ENCODE results near the gene FASLG. TPM values are rescaled to one million over a fixed set of nuclear protein-coding genes. Genes with fewer than 3 reads are reported as not detected.

FASLG gene
- total RNA-seq, 1 experiment from 2014 or later = not detected

DNA sequence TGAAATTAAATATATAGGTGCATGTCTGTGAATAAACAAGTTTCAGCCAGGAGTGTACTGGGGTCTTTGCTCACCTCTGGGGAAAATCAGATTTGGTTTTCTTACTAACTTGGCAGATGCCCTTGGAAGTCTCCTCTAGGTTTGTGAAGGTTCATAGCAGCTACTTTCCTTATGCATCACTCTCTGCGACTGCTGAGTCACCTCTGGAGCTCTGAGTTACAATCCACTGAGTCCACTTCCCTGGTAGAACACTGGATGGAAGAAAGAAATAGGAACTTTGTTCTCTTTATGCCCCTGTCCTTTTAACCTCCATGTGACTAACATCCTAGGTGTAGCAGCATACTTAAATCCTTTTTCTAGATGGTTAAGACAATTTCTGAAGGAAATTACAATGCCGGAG lies 4.4 kb upstream of the FASLG start:
- H3K27me3 ChIP-seq (replicated peaks) = no peaks in the 10 kb centered on the region
- peaks cover 10% of the 10 kb centered on the region for H3K4me1 ChIP-seq (replicated peaks)
- DNase-seq (ENCODE audit: low read depth in 1 of 2, low spot score in 2 of 2) = no peak
- H3K36me3 ChIP-seq = no peaks in the 10 kb centered on the region
- H3K4me3 ChIP-seq = no peak overlapping the region
- H3K9me3 ChIP-seq (replicated peaks) = no peaks in the 10 kb centered on the region
- H3K27ac ChIP-seq = no peak overlapping the region

DNA sequence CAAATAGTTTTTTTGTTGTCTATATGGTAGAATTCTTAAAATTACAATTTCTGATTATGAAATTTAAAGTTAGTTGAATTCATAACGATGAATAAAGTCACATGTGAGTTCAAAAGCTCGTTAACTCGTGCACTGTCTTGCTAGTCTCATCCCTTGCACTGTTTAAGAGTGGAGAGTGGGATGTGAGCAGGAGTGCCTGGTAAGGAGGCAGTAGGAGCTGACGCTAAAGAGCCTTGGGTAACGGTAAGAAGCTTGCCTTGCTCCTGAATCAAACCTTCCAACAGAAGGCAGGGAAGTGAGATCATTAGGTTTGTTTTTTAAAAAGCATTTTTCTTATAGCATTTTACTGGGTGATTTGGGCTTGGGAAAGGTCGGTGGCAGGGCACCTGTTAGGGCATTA lies 2.3 kb upstream of the FASLG start:
- Histone ChIP-seq H3K27me3 (replicated peaks) (no peaks in the 10 kb centered on the region), H3K36me3 (no peaks in the 10 kb centered on the region), H3K9me3 (replicated peaks) (no peaks in the 10 kb centered on the region), H3K27ac (no peak overlapping the region), H3K4me1 (replicated peaks) (peaks cover 10% of the 10 kb centered on the region), H3K4me3 (no peak overlapping the region)
- DNase-seq (ENCODE audit: low read depth in 1 of 2, low spot score in 2 of 2) = no peak

- H3K4me3 ChIP-seq = no peak overlapping the region
- peaks cover 11% of the 10 kb centered on the region for H3K4me1 ChIP-seq (replicated peaks)
- no peak for DNase-seq (ENCODE audit: low read depth in 1 of 2, low spot score in 2 of 2)
- H3K27me3 ChIP-seq (replicated peaks) = no peaks in the 10 kb centered on the region
- no peaks in the 10 kb centered on the region for H3K9me3 ChIP-seq (replicated peaks)
- no peaks in the 10 kb centered on the region for H3K36me3 ChIP-seq
- H3K27ac ChIP-seq = no peak overlapping the region
These were observed 1.3 kb upstream of the FASLG start for GRCh38 chr1:172657586-172657985.

DNA sequence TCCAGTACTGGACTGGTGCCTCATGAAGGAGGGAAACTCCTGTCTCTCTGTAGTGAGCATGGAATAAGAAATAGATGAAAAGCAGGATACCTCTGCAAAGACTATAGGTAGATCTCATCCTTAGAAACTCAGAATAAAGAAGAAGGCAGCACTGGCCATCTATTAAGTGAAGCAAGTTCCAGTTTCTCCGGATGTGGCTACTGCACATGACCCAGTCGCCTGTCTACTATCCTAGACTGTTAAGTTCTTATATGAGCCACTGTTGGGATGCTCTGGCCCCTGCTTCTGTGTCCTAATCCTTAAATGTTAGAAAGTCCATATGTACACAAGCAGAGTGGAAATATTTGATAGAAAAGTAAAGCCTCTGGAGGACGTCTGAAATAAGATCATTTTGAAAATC lies 2.2 kb downstream of the FASLG start:
- Histone ChIP-seq H3K27ac (no peak overlapping the region), H3K4me1 (replicated peaks) (peaks cover 6% of the 10 kb centered on the region; the same call in 1 of the 2 replicates), H3K36me3 (no peaks in the 10 kb centered on the region), H3K9me3 (replicated peaks) (no peaks in the 10 kb centered on the region; the same call in 1 of the 2 replicates), H3K27me3 (replicated peaks) (no peaks in the 10 kb centered on the region), H3K4me3 (no peak overlapping the region)
- no peak for DNase-seq (ENCODE audit: low read depth in 1 of 2, low spot score in 2 of 2)

DNA sequence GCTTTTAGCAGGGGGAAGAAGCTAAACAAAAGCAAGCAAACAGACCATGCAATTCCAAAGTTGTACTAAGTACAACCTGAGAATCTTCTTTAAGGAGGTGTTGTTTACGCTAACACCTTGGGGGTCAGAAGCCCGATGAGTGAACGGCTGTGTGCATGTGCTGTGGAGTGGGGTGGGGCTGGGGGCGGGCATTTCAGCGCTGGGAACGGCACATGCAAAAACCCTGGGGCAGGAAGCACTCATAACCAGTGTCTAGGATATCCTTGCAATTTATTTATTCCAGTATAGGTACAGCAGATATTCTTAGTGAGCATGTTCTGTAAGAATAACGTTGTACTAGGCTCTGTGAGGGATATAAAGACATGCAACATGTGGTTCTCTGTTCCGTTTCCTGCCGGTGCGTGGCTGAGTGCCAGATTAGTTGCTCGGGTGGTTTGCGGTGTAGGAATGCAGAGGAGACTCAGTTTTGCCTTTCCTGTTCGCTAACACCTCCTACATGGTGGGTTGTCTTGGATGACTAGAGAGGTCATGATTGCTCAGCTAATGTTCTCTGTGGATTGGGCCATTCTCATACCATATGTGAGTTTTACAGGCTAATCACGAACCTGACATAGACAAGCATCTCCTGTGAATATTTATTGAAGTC lies 3.7 kb downstream of the FASLG start:
- Histone ChIP-seq H3K4me1 (replicated peaks) (peaks cover 6% of the 10 kb centered on the region; the same call in 1 of the 2 replicates), H3K27ac (no peak overlapping the region), H3K9me3 (replicated peaks) (no peaks in the 10 kb centered on the region; the same call in 1 of the 2 replicates), H3K36me3 (no peaks in the 10 kb centered on the region), H3K4me3 (no peak overlapping the region), H3K27me3 (replicated peaks) (no peaks in the 10 kb centered on the region)
- peak; percentile 27 to 59 for DNase-seq (ENCODE audit: low read depth in 1 of 2, low spot score in 2 of 2)

- H3K9me3 ChIP-seq (replicated peaks) = no peaks in the 10 kb centered on the region; the same call in 1 of the 2 replicates
- no peaks in the 10 kb centered on the region for H3K27me3 ChIP-seq (replicated peaks)
- H3K36me3 ChIP-seq = no peaks in the 10 kb centered on the region
- DNase-seq (ENCODE audit: low read depth in 1 of 2, low spot score in 2 of 2) = no peak
- peaks cover 6% of the 10 kb centered on the region; the same call in 1 of the 2 replicates for H3K4me1 ChIP-seq (replicated peaks)
- no peak overlapping the region for H3K27ac ChIP-seq
- H3K4me3 ChIP-seq = no peak overlapping the region
These were observed 4.8 kb downstream of the FASLG start for GRCh38 chr1:172663732-172664131.

- H3K27me3 ChIP-seq (replicated peaks) = no peaks in the 10 kb centered on the region
- H3K4me3 ChIP-seq = no peak overlapping the region
- DNase-seq (ENCODE audit: low read depth in 1 of 2, low spot score in 2 of 2) = no peak
- no peaks in the 10 kb centered on the region for H3K36me3 ChIP-seq
- H3K27ac ChIP-seq = no peak overlapping the region
- no peaks in the 10 kb centered on the region; the same call in 1 of the 2 replicates for H3K9me3 ChIP-seq (replicated peaks)
- peaks cover under 1% of the 10 kb centered on the region; the same call in 1 of the 2 replicates for H3K4me1 ChIP-seq (replicated peaks)
These were observed 9.2 kb downstream of the FASLG start for GRCh38 chr1:172668097-172668496.

- Histone ChIP-seq H3K36me3 (no peaks in the 10 kb centered on the region), H3K27ac (no peak overlapping the region), H3K4me3 (no peak overlapping the region), H3K4me1 (replicated peaks) (no peaks in the 10 kb centered on the region), H3K9me3 (replicated peaks) (no peaks in the 10 kb centered on the region), H3K27me3 (replicated peaks) (no peaks in the 10 kb centered on the region)
- no peak for DNase-seq (ENCODE audit: low read depth in 1 of 2, low spot score in 2 of 2)
These were observed 10.1 kb downstream of the FASLG start for GRCh38 chr1:172669011-172669410.

- no peak for DNase-seq (ENCODE audit: low read depth in 1 of 2, low spot score in 2 of 2)
- Histone ChIP-seq H3K4me3 (no peak overlapping the region), H3K27me3 (replicated peaks) (no peaks in the 10 kb centered on the region), H3K36me3 (no peaks in the 10 kb centered on the region), H3K9me3 (replicated peaks) (no peaks in the 10 kb centered on the region), H3K27ac (no peak overlapping the region), H3K4me1 (replicated peaks) (no peaks in the 10 kb centered on the region)
These were observed 11.4 kb downstream of the FASLG start for GRCh38 chr1:172670316-172670715.

DNA sequence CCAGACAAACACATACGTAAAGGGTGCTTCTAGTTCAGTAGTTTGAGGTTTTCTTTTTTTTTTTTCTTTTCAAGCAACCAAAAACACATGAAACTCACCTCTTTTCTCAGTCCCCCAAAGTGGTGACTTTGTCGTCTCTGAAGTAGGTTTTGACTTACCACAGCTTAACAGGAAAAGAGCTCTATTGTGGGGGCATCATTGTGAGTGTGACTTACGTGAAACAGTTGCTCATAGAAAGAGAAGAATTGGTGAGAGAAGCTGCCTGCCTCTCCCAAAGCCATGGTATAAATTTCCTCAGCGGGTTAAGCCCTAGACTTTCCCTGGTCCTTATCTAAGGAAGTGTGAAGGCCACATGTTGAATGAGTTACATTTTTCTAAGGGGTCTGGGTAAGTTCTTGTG lies 11.9 kb downstream of the FASLG start:
- no peaks in the 10 kb centered on the region for H3K9me3 ChIP-seq (replicated peaks)
- no peak overlapping the region for H3K27ac ChIP-seq
- H3K27me3 ChIP-seq (replicated peaks) = no peaks in the 10 kb centered on the region
- no peaks in the 10 kb centered on the region for H3K4me1 ChIP-seq (replicated peaks)
- no peaks in the 10 kb centered on the region for H3K36me3 ChIP-seq
- no peak overlapping the region for H3K4me3 ChIP-seq
- no peak for DNase-seq (ENCODE audit: low read depth in 1 of 2, low spot score in 2 of 2)

DNA sequence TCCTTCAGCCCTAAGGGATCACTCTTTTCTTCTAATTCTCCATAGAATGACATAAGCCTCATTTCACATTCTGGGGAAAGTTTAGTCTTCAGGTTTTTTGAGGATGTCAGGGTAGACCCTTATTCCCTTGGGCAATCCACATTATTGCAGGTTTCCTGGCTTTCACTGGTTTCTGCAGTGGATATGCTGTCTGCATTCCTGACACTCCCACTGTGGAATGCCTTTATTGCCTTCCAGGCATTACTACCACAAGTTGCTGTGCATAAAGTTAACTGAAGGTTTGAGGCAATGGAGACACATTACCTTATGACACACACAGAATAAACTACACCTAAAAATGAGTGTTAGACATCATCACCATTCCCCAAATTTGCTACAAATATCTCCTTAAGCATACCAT lies 12.7 kb downstream of the FASLG start:
- Histone ChIP-seq H3K9me3 (replicated peaks) (no peaks in the 10 kb centered on the region), H3K4me1 (replicated peaks) (no peaks in the 10 kb centered on the region), H3K36me3 (no peaks in the 10 kb centered on the region), H3K4me3 (no peak overlapping the region), H3K27ac (no peak overlapping the region), H3K27me3 (replicated peaks) (no peaks in the 10 kb centered on the region)
- no peak for DNase-seq (ENCODE audit: low read depth in 1 of 2, low spot score in 2 of 2)

DNA sequence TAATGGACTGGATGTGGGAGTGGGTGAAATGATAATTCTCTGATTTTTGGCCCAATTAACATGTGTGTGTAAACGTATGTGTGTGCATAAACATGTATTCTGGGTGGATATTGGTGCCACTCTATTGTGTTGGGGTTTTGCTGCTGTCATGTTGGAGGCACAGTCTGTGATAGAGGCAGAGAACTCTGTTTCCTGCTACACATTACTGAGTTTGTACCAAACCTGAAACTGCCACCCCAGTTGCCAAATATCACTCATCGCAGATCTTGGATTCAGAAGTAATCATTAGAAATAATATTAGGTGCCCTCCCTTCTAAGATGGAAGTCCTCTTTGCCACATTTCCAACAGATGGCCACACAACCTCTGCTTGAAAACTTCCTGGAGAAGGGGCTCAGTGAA lies 13.8 kb downstream of the FASLG start:
- Histone ChIP-seq H3K4me1 (replicated peaks) (no peaks in the 10 kb centered on the region), H3K27ac (no peak overlapping the region), H3K9me3 (replicated peaks) (no peaks in the 10 kb centered on the region)

GRCh38 chr1:172673761-172674160 lies 14.9 kb downstream of the FASLG start:
- no peak for DNase-seq (ENCODE audit: low read depth in 1 of 2, low spot score in 2 of 2)
- no peaks in the 10 kb centered on the region for H3K9me3 ChIP-seq (replicated peaks)
- no peak overlapping the region for H3K4me3 ChIP-seq

More for the DNA sequence above, 13.8 kb downstream of the FASLG start:
- no peaks in the 10 kb centered on the region for H3K27me3 ChIP-seq (replicated peaks)
- DNase-seq (ENCODE audit: low read depth in 1 of 2, low spot score in 2 of 2) = no peak
- H3K4me3 ChIP-seq = no peak overlapping the region
- H3K36me3 ChIP-seq = no peaks in the 10 kb centered on the region

DNA sequence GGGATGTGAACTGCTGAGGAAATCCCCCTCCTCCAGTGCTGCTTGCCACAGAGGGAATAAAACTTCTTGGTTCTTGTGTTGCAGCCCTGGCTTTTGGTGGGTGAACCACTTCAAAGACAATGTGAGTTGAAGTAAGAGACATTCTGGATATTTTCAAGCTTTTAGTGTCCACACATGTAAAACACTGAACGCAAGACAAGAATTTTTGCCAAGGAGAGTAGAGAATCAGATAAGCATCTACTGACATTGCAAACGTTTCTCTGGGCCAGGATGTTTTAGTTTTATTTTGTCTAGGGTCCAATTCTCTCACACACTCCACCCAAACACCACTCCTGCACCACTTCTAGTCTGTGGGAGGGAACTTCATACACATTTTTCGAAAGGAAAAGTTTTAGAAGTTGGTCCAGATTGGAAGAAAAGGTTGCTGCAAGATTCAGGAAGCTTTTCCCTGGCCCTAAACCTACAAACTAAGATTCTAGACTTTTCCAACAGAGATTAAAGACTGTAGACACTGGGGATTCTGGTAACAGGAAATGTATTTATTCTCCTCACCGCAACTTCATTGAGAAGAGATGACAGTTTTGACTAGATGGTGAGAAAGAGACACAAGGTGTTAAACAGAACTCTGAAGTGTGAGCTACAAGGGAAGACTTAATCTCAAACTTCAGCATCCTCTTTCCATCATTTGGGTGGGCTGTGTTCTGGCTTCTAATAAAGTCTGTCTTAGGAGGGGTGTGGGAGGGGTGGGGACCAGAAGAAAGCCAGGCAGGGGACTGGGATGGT lies 16.1 kb downstream of the FASLG start:
- Histone ChIP-seq H3K4me3 (no peak overlapping the region), H3K27me3 (replicated peaks) (no peaks in the 10 kb centered on the region), H3K4me1 (replicated peaks) (no peaks in the 10 kb centered on the region), H3K27ac (no peak overlapping the region), H3K9me3 (replicated peaks) (no peaks in the 10 kb centered on the region), H3K36me3 (no peaks in the 10 kb centered on the region)
- no peak for DNase-seq (ENCODE audit: low read depth in 1 of 2, low spot score in 2 of 2)

More at GRCh38 chr1:172673761-172674160, 14.9 kb downstream of the FASLG start:
- no peak overlapping the region for H3K27ac ChIP-seq
- no peaks in the 10 kb centered on the region for H3K36me3 ChIP-seq
- H3K27me3 ChIP-seq (replicated peaks) = no peaks in the 10 kb centered on the region
- H3K4me1 ChIP-seq (replicated peaks) = no peaks in the 10 kb centered on the region

All from SJSA1 (cell line).